NCI-H748 treated with DMSO at 0.1 percent for 48 hours (cell line): ENCODE results near the gene SFSWAP.
"Not testable (repeated sequence)": the region's sequence is repeated elsewhere in the genome, so short reads cannot be mapped to it uniquely, and the experiment has no call there.

Experiments
- DNase-seq: peaks from one replicate; lab custom pipeline; 2025; lab: John Stamatoyannopoulos, UW

The SFSWAP gene

DNA sequence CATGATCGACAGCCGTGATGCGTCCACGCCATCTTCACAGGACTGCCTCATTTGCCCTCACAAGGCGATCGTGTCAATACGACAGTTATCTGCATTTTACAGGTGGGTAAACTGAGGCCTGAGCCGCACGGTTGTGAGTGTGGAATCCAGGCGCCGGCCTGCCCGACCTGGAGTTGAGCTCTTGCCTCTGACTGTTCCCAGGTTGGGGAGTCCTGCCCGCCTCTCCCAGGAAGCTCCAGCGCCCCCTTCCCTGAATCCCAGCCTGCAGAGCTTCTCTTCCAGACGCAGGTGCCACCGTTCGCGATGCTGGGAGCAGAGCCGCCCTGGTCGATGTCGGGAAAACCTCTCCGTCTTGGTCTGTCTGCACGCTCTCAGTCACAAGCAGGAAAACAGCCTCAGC lies 31.1 kb upstream of the SFSWAP start:
- not testable (repeated sequence) for DNase-seq

DNA sequence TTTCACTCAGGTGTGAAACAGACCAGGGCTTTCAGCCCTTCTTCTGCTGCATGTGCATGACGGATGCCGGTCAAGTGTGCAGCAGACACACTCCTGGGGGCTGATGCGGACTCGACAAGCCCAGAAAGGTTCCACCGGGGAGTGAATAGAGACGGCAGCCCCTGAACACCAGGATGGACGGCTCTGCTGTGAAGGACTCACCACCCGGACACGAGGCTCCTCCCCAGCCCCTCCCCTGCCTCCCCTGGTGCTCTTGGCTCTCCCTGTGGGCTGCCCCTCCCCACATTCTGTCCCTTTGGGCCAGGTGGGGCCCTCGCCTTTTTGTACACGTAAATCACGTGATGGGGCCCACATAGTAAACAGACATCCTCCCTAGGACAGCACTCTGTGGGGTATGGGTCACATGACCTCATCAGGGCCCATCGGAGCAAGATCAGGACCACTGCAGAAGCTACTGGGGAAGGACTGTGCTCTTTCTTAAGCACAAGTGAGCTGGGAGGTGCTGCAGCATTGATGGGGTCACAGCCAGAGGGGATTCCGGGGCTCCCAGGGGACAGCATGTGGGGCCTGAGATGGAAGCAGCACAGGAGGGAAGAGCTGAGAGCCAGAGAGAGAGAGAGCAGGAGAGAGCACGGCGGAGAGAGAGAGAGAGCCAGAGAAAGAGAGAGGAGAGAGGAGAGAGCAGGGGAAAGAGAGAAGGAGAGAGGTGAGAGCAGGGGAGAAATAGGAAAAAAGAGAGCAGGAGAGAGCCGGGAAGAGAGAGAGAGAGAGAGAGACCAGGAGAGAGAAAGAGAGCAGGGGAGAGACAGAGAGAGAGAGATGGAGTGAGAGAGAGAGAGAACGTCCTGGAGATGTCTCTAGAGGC lies 30.3 kb upstream of the SFSWAP start:
- not testable (repeated sequence) for DNase-seq

DNA sequence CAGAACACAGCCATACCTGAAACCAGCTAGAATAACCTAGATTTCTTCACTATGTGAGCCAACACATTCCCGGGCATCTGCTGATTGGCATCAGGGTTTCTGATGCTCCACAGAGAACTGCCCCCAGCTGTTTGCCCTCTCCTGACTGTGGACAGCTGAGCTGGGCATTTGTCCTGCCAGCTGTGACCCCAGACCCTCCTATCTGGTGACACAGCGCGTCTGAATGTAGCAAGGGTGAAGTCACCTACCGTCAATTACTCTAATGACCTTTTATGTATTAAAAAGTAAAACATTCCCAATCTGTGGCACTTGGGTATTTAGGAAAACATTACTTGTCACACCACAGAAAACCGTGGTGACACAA lies 29.7 kb upstream of the SFSWAP start:
- DNase-seq, result no peak

DNA sequence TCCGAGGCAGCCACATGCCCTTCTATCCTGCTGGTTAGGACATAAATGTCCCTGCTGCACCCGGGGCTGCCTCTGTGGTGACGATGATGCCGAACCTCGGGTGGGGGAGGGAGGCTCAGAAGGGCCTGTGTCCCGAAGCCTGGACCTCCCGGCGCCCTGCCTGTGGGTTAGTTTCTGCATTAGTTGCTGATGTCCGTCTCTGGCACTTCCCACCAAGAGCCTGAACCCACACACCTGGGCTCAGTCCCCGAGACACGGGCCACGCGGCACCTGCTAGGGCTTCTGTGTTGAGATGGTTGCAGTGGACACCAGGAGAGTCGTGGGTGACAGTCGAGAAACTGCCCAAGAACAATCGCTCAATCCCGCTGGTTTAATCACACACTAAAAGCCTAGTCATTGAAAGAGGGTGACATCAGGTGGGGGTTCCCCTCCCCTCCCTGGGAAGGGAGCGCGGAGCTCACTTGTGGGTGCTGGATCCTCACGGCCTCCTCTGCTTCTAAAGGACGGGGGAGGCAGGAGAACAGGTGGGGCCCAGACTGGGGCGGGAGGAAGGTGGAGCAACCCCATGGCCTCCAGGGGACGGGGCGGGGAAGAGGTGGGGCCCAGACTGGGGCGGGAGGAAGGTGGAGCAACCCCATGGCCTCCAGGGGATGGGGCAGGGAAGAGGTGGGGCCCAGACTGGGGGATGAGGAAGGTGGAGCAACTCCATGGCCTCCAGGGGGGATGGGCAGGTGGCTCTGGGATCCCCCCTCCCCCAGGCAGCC lies 29.0 kb upstream of the SFSWAP start:
- DNase-seq, result not testable (repeated sequence)

DNA sequence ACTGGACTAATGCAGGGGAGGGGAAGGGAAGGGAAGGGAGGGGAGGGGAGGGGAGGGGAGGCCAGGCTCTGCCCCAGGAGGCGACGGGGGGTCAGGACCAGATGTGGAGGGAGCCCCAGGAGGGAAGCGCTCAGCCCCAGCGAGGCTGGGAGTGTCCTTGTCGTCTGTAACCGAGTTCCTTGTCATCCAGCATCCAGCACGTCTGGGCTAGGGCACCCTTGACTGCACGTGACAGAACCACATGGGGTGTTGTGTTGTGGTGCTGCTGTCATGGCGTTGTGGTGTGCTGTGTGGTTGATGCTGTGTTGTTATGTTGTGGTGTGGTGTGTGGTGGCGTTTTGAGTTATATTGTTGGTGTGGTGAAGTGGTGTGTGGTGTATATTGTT lies 28.4 kb upstream of the SFSWAP start:
- DNase-seq, result no peak

DNA sequence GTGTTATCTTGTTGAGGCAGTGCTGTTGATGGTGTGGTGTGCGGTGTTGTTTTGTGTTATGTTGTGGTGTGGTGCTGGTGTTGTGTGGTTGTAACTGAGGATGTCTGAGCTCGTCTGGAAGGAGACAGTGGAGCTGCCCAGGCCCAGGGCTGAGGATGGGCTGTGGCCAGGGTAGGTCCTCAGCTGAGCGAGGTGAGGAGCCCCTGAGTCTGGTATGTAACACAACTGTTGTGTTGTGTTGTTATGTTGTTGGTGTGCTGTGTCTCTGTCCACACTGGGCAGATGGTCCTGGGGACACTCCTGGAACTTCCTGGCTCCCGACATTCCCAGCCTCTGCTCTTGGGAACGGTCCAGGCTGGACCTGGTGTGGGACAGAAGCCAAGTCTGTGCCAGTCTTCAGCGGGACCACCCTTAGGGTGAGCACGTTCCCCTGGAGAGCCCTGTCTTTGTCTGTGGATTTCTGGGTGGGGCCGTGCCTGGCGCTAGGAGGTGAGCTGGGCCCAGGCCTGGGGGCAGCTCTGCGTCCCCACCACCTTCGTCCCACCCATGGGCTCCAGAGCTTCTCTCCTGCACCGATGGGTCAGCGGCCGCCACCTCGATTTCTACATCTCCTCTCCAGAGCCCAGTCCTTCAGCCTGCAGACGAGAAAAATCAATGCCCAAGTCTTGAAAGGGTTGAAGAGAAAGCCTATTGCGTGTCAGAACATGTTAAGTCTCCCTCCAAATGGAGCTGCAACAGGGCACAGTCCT lies 27.4 kb upstream of the SFSWAP start:
- DNase-seq, result no peak

DNA sequence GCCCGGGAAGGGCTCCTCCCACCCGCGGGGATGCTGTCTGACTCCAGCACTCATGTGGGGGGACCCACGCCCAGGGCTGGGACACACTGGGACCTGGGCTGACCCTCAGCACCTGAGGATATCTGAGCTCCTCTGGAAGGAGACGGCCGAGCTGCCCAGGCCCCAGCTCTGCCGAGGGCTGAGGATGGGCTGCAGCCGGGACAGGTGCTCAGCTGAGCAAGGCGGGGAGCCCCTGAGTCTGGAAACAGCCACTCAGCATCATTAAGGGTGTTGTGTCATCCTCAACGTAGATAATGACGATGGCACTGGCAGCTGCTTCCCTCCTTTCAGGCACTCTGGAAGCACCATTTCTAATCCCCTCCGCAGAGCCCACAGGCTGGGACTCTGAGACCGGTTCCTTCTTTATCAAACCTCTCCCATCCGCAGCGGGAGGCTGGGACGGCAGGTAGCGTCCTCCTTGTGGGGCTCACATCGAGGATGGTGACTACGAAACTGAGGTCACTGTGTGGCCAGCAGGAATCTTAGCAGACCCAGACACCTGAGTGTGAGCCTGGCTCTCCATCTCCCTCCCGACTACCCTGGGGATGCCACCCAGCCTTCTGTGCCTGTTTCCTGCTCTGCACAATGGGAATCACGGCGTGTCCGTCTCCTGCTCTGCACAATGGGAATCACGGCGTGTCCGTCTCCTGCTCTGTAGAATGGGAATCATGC lies 26.7 kb upstream of the SFSWAP start:
- peak; percentile 28 for DNase-seq

DNA sequence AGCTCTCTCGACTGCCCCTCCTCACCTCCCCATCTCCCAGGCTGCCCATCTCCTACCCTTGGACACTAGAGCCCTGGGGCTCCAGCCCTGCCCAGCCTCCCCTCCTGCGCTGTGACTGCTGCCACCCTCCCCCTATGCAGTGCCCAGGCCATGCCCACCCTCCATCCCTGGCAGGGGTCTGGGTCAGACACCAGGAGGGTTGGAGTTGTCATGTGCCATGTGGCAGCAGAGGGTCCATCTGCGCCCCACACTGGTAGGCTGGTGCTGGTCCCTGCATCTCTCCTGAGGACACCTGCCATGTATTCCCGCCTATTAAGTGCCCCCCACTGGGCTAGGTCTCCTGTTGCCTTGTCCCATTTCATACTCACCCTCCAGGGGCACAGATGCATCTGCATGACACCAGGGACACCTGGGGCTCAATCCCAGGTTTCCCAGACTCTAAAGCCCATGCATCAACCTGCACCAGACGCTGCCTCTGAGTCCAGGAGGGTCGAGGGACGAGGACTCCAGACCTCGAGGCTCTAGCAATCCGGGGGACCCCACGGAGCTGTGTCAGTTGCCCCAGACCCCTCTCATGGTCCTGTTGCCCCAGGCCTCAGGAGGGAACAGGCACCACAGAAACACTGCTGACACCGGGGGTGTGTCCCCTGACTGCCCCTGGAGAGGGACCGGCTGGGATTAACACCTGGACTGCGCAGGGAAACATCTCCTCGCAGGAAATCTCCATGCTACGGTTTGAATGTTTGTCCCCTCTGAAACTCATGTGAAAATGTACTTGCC lies 23.4 kb upstream of the SFSWAP start:
- no peak for DNase-seq

DNA sequence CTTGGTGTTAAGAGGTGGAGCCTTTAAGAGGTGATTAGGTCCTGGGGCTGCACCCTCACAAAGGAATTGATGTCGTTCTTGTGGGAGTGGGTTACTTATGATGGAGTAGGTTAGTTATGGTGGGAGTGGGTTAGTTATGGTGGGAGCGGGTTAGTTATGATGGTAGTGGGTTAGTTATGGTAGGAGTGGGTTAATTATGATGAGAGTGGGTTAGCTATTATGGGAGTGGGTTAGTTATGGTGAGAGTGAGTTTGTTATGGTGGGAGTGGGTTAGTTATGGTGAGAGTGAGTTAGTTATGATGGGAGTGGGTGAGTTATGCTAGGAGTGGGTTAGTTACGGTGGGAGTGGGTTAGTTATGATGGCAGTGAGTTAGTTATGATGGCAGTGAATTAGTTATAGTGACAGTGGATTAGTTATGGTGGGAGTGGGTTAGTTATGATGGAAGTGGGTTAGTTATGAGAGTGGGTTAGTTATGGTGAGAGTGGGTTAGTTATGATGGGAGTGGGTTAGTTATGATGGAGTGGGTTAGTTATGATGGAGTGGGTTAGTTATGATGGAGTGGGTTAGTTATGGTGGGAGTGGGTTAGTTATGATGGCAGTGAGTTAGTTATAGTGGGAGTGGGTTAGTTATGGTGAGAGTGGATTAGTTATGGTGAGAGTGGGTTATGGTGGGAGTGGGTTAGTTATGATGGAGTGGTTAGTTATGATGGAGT lies 22.6 kb upstream of the SFSWAP start:
- no peak for DNase-seq

DNA sequence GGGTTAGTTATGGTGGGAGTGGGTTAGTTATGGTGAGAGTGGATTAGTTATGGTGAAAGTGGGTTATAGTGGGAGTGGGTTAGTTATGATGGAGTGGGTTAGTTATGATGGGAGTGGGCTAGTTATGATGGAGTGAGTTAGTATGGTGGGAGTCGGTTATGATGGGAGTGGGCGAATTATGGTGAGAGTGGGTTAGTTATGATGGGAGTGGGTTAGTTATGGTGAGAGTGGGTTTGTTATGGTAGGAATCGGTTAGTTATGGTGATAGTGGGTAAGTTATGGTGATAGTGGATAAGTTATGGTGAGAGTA lies 22.1 kb upstream of the SFSWAP start:
- DNase-seq, result no peak

DNA sequence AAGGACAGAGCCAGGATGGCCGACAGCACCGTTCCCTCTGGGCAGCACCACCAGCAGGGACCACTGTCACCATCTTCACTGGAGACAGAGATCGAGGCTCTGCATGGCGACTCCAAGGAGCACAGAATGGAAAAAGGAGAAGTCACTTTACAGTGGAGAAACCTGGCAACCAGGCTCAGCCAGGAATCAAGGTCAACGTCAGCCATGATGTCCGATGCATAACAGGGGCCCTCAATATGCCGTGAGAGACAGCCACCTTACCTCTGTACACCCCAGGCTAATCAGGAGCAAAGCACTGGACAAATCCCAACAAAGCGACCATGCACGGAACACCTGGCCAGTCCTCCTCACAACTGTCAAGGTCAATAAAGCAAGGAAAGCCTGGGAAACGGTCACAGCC lies 20.6 kb upstream of the SFSWAP start:
- DNase-seq, result no peak

DNA sequence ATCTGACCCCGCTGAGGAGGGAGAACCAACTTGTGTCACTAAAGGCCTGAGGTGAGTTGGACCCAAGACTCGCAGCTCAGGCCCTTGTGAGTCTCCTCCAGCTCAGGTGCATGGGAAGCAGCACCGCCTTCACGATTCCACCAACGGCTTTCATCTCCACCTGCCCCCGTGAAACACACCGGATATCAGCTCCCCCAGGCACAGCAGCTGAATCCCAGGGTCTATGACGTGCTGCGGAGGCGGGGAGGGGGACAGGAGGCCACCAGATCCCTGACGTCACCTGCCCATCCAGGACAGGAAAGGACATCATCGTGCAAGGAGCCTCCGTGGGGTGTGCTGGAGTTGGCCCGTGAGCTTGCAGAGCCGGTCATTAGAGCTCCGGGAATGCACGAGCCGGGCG lies 18.5 kb upstream of the SFSWAP start:
- no peak for DNase-seq

DNA sequence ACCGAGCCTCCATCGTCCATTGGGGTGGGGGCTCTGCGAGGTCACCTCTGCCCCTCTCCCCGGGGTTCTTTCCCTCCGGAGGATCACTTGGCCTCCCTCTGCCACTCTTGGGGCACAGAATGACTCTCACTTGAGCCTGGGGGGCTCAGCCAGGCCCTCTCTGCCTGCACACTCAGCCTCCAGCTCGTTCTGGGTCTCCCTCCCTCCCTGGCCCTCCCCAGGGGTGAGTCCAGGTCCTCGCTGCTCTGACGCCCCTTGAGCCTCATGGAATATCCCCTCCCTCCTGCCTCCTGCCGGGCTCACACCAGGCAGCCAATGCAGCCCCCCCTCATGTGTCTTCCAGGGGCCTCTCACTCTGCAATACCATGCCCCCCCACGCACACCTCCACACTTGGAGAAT lies 17.7 kb upstream of the SFSWAP start:
- no peak for DNase-seq

DNA sequence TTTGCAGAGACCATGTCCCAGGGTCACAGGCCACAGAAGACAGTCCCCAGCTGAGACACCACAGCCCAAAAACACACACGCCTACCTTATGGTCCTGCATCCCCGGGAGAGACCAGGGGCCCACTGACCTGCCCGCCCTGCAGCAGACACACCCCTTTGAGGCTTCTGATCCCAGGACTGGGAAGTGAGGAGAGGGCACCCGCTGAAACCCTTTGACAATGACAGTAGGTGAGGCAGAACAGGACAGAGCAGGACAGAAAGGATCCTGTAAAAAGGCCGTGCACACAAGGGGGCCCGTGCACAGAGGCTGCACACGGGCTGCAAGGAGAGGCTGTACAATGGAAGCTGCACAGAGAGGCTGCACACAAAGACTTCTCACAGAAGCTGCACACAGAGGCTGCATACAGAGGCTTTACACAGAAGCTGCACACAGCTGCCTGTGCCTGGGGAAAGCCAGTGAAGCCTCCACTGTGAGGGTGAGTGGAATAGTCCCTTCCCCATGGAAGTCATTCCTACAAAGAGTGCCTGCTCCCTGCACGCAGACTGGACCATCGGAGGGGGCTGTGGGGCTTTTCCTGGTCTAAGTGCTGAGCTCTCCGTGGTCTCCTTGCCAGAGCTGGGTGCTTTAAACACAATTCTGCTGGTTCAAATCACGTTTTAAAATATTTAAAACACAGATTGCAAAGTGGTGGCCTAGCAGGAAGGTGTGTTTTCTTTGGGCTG lies 16.6 kb upstream of the SFSWAP start:
- DNase-seq, result no peak

DNA sequence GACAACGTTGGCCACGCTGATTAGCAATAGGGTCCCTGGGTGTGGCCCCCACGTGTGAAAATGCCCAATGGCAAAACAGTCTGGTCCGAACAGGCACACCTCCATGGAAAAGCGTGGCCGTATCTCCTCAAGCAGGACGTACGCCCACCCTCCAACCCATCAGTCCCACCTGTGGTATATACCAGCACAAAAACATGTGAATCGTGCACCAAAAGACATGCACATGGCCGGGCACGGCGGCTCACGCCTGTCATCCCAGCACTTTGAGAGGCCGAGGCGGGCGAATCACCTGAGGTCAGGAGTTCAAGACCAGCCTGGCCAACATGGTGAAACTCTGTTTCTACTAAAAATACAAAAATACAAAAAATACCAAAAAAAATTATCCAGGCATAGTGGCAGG lies 14.9 kb upstream of the SFSWAP start:
- DNase-seq, result no peak

DNA sequence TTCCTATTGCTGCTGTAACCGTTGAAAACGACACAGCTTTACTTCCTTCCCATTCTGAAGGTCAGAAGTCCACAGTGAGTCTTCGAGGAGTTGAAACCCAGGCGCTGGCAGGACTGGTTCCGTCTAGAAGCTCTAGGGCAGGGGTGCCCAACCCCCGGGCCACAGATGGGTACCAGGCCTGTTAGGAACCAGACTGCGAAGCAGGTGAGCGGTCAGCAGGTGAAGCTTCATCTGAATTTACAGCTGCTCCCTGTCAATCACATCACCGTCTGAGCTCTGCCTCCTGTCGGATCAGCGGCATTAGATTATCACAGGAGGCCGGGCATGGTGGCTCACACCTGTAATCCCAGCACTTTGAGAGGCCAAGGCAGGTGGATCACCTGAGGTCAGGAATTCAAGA lies 12.6 kb upstream of the SFSWAP start:
- no peak for DNase-seq

DNA sequence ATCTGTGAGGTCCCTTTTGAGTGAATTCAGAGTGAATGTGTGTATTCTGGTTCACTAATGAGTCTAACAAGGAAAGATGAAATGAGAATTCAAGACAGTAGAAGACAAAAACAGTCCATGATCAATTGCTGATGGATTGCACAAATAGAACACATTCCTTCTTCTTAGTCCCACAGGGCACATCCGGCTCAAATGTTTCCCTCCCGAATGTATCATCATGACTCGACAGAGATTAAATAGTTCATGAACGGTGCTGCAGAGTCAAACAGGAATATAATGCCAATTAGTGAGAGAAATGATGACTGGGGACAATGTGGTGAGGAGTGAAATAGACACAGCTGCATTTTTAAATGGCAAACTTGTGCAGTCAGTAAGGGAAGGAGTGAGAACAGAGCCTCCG lies 11.5 kb upstream of the SFSWAP start:
- no peak for DNase-seq

DNA sequence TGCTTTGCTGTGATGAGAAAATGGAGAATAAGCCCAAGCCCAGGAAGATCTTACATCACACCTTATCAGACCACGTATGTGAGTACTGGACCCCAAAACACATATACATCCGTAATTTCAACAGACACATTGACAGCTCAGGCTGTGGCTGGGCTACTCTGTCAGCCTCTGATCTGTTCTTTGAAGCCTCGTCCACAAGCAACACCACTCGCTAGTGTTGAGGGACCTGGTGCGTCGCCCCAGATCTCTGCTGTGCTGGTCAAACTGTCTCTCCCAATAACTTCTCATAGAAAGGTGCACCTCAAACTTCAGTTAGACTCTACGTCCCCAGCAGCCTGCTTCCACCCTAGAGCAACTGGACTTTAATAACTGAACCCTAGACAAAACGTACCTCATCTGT lies 10.6 kb upstream of the SFSWAP start:
- no peak for DNase-seq

DNA sequence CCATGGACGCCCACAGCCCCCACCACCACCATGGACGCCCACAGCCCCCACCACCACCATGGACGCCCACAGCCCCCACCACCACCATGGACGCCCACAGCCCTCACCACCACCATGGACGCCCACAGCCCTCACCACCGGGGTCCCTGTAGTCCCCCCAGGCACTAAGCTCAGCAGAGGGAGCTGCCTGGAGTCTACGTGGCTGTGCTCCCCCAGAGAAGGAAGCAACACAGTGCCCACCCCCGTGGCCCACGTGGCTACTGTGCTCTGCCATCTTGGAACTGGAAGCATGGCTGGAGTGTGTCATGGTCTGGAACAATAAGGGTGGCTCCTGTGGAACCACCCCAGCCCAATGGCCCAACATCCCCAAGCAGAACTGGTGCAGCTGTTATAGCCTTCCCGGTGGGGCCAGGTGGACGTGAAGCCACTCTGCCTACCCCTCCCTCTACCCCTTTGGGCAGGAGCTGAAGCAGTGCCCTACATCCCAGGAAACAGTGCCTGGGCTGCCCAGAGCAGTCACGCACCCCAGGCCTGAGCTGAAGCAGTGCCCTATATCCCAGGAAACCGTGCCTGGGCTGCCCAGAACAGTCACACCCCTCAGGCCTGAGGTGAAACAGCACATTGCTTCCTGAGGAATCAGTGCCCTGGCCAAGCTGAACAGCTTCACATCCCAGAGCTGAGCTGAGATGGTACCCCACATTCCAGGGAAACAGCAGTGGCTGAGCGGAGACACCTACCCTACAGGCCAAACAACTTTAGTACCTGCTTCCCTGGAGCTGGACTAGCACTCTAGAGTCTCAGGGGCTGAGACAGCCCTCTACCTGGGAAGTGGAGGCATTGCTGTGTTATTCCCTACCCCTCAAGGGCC lies 9.0 kb upstream of the SFSWAP start:
- no peak for DNase-seq

DNA sequence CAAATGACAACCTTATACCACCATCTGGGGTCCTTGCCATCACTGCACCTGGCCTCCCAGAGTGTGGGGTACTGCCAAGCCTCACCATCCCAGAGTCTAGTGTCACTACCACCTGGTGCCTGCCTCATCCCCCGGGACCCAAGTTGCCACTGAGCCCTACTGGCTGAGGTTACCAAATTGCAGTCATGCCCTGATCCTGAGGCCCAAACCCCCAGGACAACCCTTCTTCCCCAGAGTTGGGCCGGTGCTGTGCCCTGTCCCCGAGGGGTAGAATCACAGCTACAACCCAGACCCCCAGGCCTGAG lies 8.4 kb upstream of the SFSWAP start:
- no peak for DNase-seq
